Transverse colon (tissue), 4 donors: ENCODE results near the gene NFKBIE. TPM values are rescaled to one million over a fixed set of nuclear protein-coding genes. Genes with fewer than 3 reads are reported as not detected.
A peak's percentile ranks its signal among the peaks of the same experiment; 100 is the strongest.
"Not testable (repeated sequence)": the region's sequence is repeated elsewhere in the genome, so short reads cannot be mapped to it uniquely, and the experiment has no call there.

Experiments
- DNase-seq: peaks from one replicate; pipeline ENCODE4 v3.0.0-alpha.2; 2019
- H3K27ac ChIP-seq, 4 donors: fragments of 200-600 bp; sonication (generic); 2 replicates each; pipeline ENCODE4 v1.5.1; 2016 to 2018; ENCODE audit warnings: inconsistent platforms in 4 of 4
- H3K27me3 ChIP-seq: fragments of 200-600 bp; sonication (generic); 2 replicates; pipeline ENCODE4 v1.5.1; 2017; ENCODE audit warnings: inconsistent platforms
- H3K36me3 ChIP-seq, 4 donors: fragments of 200-600 bp; sonication (generic); 2 replicates each; pipeline ENCODE4 v1.5.1; 2017 to 2019; ENCODE audit warnings: inconsistent platforms in 4 of 4
- H3K4me1 ChIP-seq, 4 donors: fragments of 200-600 bp; sonication (generic); 2 replicates each; pipeline ENCODE4 v1.5.1; 2017 to 2020; ENCODE audit warnings: inconsistent platforms in 4 of 4
- H3K4me3 ChIP-seq, 4 donors: fragments of 200-600 bp; sonication (generic); 1 replicate in 1 of 4; 2 replicates in 3 of 4; pipeline versions ENCODE4 v1.5.1 to v1.6.1; 2017 to 2019; ENCODE audit warnings: inconsistent platforms in 4 of 4
- H3K9me3 ChIP-seq, 2 donors: fragments of 200-600 bp; sonication (generic); 2 replicates each; pipeline ENCODE4 v1.5.1; 2017 to 2019; ENCODE audit warnings: inconsistent platforms in 2 of 2
- EP300 ChIP-seq: sonication (generic); formaldehyde crosslinking; IDR thresholded peaks from one replicate; pipeline ENCODE4 v1.6.1; 2017; ENCODE audit warnings: antibody characterized with exemption, low read depth
- POLR2A ChIP-seq: fragments of 450-650 bp; IDR thresholded peaks from one replicate; pipeline ENCODE4 v1.6.1; 2016; ENCODE audit warnings: antibody characterized with exemption, mild to moderate bottlenecking, moderate library complexity
- POLR2AphosphoS5 ChIP-seq, 3 donors: sonication (generic); formaldehyde crosslinking; IDR thresholded peaks; one replicate each; pipeline ENCODE4 v1.6.1; 2016; ENCODE audit warnings: antibody characterized with exemption in 3 of 3
- WGBS, 2 donors: methylation state at CpG; one replicate each; pipeline ENCODE4 v1.1.5; 2018; ENCODE audit warnings: low coverage in 1 of 2; 5-methylcytosine and 5-hydroxymethylcytosine counted together
- in situ Hi-C, 4 donors: fragments of 200-750 bp; cut with MboI; loops; one replicate each; pipeline versions ENCODE4 v1.15.0 to v1.15.1; 2017; ENCODE audit warnings: low sequenced_read_pairs in 3 of 4, low pct_ligation_motif_present in 1 of 4, low pct_unique_long_range_greater_than_20kb in 1 of 4
- intact Hi-C: fragments of 100-400 bp; cut with DNase I; formaldehyde crosslinking; loops from one replicate; pipeline ENCODE4 v1.15.1; 2023; ENCODE audit warnings: low total_unique reads
- total RNA-seq, 4 donors: library from RNA; depleted of rRNA; stranded (reverse); fragments of >200 nt; gene quantifications; one replicate each; pipeline ENCODE4 v1.1.0, GENCODE V29; 2016
- TF ChIP-seq, protein P1 (sequence below), 5 experiments: fragments of 200-600 bp in 3 of 5; fragments of 450-650 bp in 2 of 5; sonication (generic) in 3 of 5; IDR thresholded peaks; 1 replicate in 2 of 5; 2 replicates in 3 of 5; pipeline ENCODE4 v1.5.1; 2016 to 2017; ENCODE audit warnings: antibody characterized with exemption in 5 of 5, inconsistent platforms in 3 of 5, mild to moderate bottlenecking in 2 of 5, moderate library complexity in 1 of 5

The NFKBIE gene, protein sequence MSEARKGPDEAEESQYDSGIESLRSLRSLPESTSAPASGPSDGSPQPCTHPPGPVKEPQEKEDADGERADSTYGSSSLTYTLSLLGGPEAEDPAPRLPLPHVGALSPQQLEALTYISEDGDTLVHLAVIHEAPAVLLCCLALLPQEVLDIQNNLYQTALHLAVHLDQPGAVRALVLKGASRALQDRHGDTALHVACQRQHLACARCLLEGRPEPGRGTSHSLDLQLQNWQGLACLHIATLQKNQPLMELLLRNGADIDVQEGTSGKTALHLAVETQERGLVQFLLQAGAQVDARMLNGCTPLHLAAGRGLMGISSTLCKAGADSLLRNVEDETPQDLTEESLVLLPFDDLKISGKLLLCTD
- total RNA-seq, result 10 to 100 TPM in 3 of 4 donors, 1 to 10 TPM in 1; 2.6 to 67.3 (median 19.0) TPM

DNA sequence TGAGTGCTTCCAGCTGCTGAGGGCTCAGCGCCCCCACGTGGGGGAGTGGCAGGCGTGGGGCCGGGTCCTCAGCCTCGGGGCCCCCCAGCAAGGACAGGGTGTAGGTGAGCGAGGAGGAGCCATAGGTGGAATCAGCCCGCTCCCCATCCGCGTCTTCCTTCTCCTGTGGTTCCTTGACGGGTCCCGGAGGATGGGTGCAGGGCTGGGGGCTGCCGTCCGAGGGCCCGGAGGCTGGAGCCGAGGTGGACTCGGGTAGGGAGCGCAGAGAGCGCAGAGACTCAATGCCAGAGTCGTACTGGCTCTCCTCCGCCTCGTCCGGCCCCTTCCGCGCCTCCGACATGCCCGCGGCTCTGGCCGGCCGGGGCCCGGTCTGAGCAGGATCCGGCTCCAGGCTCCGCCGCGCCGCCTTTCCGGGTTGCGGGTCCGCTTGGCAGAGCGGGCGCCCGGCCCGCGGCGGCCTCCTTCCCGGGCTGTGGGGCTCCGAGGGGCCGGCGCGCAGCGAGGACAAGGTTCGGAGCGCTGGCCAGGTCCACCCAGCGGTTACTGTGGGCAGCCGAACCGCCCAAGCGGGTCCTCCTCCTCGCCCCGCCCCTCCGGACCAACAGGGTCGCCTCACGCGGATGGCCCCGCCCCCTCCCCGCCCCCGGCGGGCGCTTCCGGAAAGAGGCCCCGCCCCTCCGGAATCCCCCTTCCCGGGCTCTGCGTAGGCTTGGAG lies at the start of gene NFKBIE:
TSS of gene NFKBIE (minus strand) at position 545 of the 715 bp plus-strand sequence. CDS start at position 340, 205 bp downstream.
- intact Hi-C loops, result no loop called here
- H3K4me3 ChIP-seq, result peak within 1 kb of the TSS; percentile 36 to 81 (median 76)
- in situ Hi-C loops, result loop anchor here in 1 of 4 donors (10.0 kb wide), 1 partner anchor 70 kb away; no protein-coding TSS in a partner anchor
- H3K27ac ChIP-seq, result peak within 1 kb of the TSS; percentile 80 to 90 (median 86)
- H3K36me3 ChIP-seq, result no peaks in the 10 kb centered on the region
- DNase-seq, result peak; percentile 96
- peaks cover 16 to 39% (median 27%) of the 10 kb centered on the region in 4 donors for H3K4me1 ChIP-seq
- WGBS, 2 donors, result 0 to 2% methylated on average over 3 to 54 of the region's 72 CpGs
- TF ChIP-seq POLR2AphosphoS5 (IDR thresholded peaks at IDR 0.05) (peak; percentile 83 to 90 (median 84)), EP300 (no peak), POLR2A (peak; percentile 57)
- TF ChIP-seq, protein P1, sequence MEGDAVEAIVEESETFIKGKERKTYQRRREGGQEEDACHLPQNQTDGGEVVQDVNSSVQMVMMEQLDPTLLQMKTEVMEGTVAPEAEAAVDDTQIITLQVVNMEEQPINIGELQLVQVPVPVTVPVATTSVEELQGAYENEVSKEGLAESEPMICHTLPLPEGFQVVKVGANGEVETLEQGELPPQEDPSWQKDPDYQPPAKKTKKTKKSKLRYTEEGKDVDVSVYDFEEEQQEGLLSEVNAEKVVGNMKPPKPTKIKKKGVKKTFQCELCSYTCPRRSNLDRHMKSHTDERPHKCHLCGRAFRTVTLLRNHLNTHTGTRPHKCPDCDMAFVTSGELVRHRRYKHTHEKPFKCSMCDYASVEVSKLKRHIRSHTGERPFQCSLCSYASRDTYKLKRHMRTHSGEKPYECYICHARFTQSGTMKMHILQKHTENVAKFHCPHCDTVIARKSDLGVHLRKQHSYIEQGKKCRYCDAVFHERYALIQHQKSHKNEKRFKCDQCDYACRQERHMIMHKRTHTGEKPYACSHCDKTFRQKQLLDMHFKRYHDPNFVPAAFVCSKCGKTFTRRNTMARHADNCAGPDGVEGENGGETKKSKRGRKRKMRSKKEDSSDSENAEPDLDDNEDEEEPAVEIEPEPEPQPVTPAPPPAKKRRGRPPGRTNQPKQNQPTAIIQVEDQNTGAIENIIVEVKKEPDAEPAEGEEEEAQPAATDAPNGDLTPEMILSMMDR (IDR thresholded peaks at IDR 0.05), result peak in 2 of 5 experiments; percentile 10 to 15
- no peaks in the 10 kb centered on the region for H3K9me3 ChIP-seq
- peaks cover 21% of the 10 kb centered on the region for H3K27me3 ChIP-seq

DNA sequence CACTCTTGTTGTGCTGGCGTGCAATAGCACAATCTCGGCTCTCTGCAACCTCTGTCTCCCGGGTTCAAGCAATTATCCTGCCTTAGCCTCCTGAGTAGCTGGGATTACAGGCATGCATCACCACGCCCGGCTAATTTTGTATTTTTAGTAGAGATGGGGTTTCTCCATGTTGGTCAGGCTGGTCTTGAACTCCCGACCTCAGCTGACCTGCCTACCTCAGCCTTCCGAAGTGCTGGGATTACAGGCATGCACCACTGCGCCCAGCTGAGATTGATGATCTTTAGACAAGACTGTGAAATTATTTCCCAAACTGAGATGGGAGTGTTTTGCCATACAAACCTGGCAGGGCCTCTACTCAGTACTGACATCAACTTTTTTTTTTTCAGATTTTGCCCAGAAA lies 49.3 kb upstream of the NFKBIE start:
- H3K27me3 ChIP-seq, result peaks cover 17% of the 10 kb centered on the region
- peaks cover 0 to 17% (median 11%) of the 10 kb centered on the region in 4 donors for H3K4me1 ChIP-seq
- H3K9me3 ChIP-seq, H3K36me3 ChIP-seq, intact Hi-C loops, H3K4me3 ChIP-seq, DNase-seq, H3K27ac ChIP-seq, in situ Hi-C loops: not testable (repeated sequence)
- 92 to 100% methylated on average over 3 to 8 of the region's 8 CpGs for WGBS, 2 donors

DNA sequence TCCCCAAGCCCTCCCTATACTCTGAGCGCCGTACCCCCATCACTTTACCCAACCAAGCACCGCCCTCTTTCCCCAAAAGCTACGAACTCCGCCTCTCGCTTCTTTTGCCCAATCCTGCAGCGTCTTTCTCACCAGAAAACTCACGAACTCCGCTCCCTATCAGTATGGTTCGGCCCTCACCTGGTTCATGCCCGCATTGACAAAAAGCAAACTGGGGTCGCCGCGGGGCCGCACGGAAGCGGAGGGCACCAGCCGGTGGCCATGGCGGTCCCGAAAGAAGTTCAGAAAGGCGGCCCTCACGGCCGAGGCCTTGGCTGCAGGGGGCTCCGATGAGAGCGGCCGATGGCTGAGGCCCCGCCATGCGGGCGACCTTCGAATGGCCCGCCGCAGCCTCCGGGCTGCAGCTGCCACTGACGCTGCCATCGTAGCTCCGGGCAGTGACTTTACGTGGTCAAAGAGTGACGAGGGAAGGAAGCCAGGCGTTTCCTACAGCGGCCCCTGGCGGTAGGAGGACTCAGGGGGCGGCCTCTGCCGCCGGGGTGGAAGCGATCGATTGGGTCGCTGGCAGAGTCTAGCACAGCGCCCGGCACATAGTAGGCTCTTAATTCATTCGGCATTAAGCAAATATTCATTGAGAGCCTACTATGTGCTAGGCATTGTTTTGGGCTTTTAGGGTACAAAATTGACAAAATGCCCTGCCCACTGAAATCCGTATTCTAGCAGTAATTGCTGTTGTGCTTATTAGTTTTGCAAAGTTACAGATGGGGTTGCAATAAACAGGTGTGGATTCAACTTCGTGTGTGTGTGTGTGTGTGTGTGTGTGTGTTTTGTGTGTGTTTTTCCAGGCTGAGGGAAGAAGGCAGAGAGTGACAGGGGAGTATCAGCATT lies 47.8 kb upstream of the NFKBIE start, which contains the start of gene AARS2:
TSS of gene AARS2 (minus strand) at position 447 of the 888 bp plus-strand sequence. CDS start at position 423, 24 bp downstream.
- Histone ChIP-seq H3K27me3 (peaks cover 3% of the 10 kb centered on the region), H3K36me3 (peaks cover 0 to 9% (median 0%) of the 10 kb centered on the region in 4 donors), H3K4me3 (peak within 1 kb of the TSS; percentile 67 to 96 (median 94)), H3K4me1 (peaks cover 0 to 17% (median 11%) of the 10 kb centered on the region in 4 donors), H3K9me3 (no peaks in the 10 kb centered on the region), H3K27ac (peak within 1 kb of the TSS; percentile 81 to 92 (median 88))
- in situ Hi-C loops (no loop called here), intact Hi-C loops (no loop called here)
- no peak for TF ChIP-seq EP300
- peak; percentile 72 to 88 (median 84) for TF ChIP-seq POLR2AphosphoS5 (IDR thresholded peaks at IDR 0.05)
- TF ChIP-seq, protein P1 (IDR thresholded peaks at IDR 0.05), result peak; percentile 91 to 99 (median 97)
- TF ChIP-seq POLR2A, result peak; percentile 83
- DNase-seq, result peak; percentile 92
- 0 to 2% methylated on average over 5 to 51 of the region's 52 CpGs for WGBS, 2 donors

DNA sequence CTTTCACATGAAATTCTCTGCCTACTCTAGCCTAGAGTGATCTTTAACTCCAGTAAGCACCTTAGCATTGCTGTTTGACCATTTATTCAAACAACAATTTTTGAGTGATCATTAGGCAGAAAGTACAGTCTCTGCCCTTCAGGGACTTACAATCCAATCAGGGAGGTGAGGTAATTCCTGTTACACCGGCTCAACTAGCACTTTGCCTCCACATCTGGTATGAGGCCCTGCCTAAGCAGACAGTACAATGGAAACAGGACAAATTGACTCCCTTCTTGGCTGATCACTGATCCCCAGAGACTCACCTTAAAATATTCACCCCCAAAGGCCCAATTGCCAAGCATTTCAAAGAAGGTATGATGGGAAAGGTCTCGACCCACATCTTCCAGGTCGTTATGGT lies 46.4 kb upstream of the NFKBIE start:
- WGBS, 2 donors, result 87 to 95% methylated on average over 3 of the region's 3 CpGs
- Histone ChIP-seq H3K4me1 (peaks cover 0 to 17% (median 11%) of the 10 kb centered on the region in 4 donors), H3K27ac (no peak overlapping the region), H3K4me3 (no peak overlapping the region), H3K9me3 (no peaks in the 10 kb centered on the region), H3K27me3 (no peaks in the 10 kb centered on the region), H3K36me3 (peaks cover 0 to 9% (median 0%) of the 10 kb centered on the region in 4 donors)
- no peak for TF ChIP-seq POLR2AphosphoS5 (IDR thresholded peaks at IDR 0.05)
- no peak for TF ChIP-seq POLR2A
- no peak for TF ChIP-seq EP300
- TF ChIP-seq, protein P1 (IDR thresholded peaks at IDR 0.05), result no peak
- DNase-seq, result no peak
- in situ Hi-C loops, result no loop called here
- intact Hi-C loops, result no loop called here
